HG03565 (cell line): ENCODE measurements around the gene PCDHB6.
"Not testable (repeated sequence)": the region's sequence is repeated elsewhere in the genome, so short reads cannot be mapped to it uniquely, and the experiment has no call there.

Source experiments
- ATAC-seq: cut with Tn5 transposase; IDR thresholded peaks from one replicate; pipeline ENCODE4 v1.9.1; 2021; ENCODE audit warnings: mild to moderate bottlenecking, moderate library complexity; ENCODE audit not compliant: unreplicated experiment

Gene PCDHB6

DNA sequence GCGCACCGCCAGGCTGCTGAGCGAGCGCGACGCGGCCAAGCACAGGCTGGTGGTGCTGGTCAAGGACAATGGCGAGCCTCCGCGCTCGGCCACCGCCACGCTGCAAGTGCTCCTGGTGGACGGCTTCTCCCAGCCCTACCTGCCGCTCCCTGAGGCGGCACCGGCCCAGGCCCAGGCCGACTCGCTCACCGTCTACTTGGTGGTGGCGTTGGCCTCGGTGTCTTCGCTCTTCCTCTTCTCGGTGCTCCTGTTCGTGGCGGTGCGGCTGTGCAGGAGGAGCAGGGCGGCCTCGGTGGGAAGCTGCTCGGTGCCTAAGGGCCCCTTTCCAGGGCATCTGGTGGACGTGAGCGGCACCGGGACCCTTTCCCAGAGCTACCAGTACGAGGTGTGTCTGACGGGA is 51.8 kb downstream of the PCDHB6 start:
- not testable (repeated sequence) for ATAC-seq
